ENCODE data around the gene CFAP77.

DNA sequence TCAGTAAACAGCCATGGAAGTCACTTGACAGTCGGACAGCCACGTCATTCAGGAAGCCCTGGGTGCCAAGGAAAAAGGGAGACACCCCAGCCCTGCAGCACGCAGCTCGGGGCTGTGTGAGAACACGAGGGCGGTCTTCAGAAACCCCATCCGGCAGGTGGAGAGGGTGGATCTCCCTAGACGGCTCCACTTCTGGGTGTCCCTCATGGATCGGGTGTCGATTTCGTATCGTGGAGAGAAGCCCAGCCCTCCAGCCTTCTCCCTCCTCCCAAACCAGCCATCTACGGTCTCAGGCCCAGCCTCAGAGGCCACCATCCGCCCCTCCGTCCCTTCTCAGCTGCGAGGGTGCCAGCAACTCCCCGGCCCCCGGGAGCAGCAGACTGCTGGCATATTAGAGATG lies 106.9 kb downstream of the CFAP77 start:
- no peak for TF ChIP-seq ZNF274 (IDR thresholded peaks at IDR 0.05; ENCODE audit: low read depth, low read length)
- no peak for TF ChIP-seq YY1 (IDR thresholded peaks at IDR 0.05; ENCODE audit: insufficient read depth, insufficient read length)

All from NT2/D1 (cell line).